Astrocyte (in vitro differentiated cells and primary cell): ENCODE data around the gene TUT1. TPM values are rescaled to one million over a fixed set of nuclear protein-coding genes. Genes with fewer than 3 reads are reported as not detected.

Experiments
- DNase-seq: peaks from one replicate; pipeline ENCODE4 v3.0.0-alpha.2; 2010; ENCODE audit warnings: low read depth
- FAIRE-seq: peaks from 2 replicates; lab custom pipeline; 2011; peaks lifted over from hg19 to GRCh38; lab: Jason Lieb, UNC
- H2AFZ ChIP-seq: 2 replicates; pipeline ENCODE4 v1.6.0; 2012; ENCODE audit warnings: low read depth, low read length, inconsistent platforms
- H3K27ac ChIP-seq: 2 replicates; pipeline ENCODE4 v1.5.1; 2011; ENCODE audit warnings: low read depth, low read length, inconsistent platforms
- H3K27me3 ChIP-seq: 2 replicates; pipeline ENCODE4 v1.6.0; 2011; ENCODE audit warnings: low read length, inconsistent platforms; ENCODE audit not compliant: insufficient read depth
- H3K36me3 ChIP-seq: 2 replicates; pipeline ENCODE4 v1.5.1; 2011; ENCODE audit warnings: low read length, inconsistent platforms; ENCODE audit not compliant: insufficient read depth
- H3K4me1 ChIP-seq: 2 replicates; pipeline ENCODE4 v1.5.1; 2011; ENCODE audit warnings: low read length, inconsistent platforms; ENCODE audit not compliant: insufficient read depth
- H3K4me2 ChIP-seq: 2 replicates; pipeline ENCODE4 v1.6.0; 2012; ENCODE audit warnings: low read length, inconsistent platforms
- H3K4me3 ChIP-seq: 2 replicates; pipeline ENCODE4 v1.5.1; 2011; ENCODE audit warnings: low read depth, mild to moderate bottlenecking, low read length, inconsistent platforms; ENCODE audit not compliant: insufficient read depth
- H3K79me2 ChIP-seq: 2 replicates; pipeline ENCODE4 v1.6.0; 2012; ENCODE audit warnings: mild to moderate bottlenecking, low read length, inconsistent platforms; ENCODE audit not compliant: insufficient read depth
- H3K9ac ChIP-seq: 2 replicates; pipeline ENCODE4 v1.6.0; 2012; ENCODE audit warnings: mild to moderate bottlenecking, low read length, inconsistent platforms
- H3K9me3 ChIP-seq: 2 replicates; pipeline ENCODE4 v1.5.1; 2012; ENCODE audit warnings: low read depth, mild to moderate bottlenecking, low read length, inconsistent platforms; ENCODE audit not compliant: insufficient read depth
- H4K20me1 ChIP-seq: 2 replicates; pipeline ENCODE4 v1.6.0; 2012; ENCODE audit warnings: low read length, inconsistent platforms; ENCODE audit not compliant: insufficient read depth
- H3K27ac Mint-ChIP-seq: one replicate; pipeline ENCODE4 v1.8.0; 2021; ENCODE audit warnings: mild to moderate bottlenecking, mixed read lengths; ENCODE audit not compliant: unreplicated experiment
- H3K27me3 Mint-ChIP-seq: one replicate; pipeline ENCODE4 v1.8.0; 2021; ENCODE audit warnings: low read depth, mixed read lengths; ENCODE audit not compliant: unreplicated experiment
- H3K36me3 Mint-ChIP-seq: one replicate; pipeline ENCODE4 v1.8.0; 2021; ENCODE audit warnings: low read depth, mixed read lengths; ENCODE audit not compliant: unreplicated experiment
- H3K4me1 Mint-ChIP-seq: one replicate; pipeline ENCODE4 v1.8.0; 2021; ENCODE audit warnings: low read depth, mixed read lengths; ENCODE audit not compliant: unreplicated experiment
- H3K4me3 Mint-ChIP-seq: one replicate; pipeline ENCODE4 v1.8.0; 2021; ENCODE audit warnings: mild to moderate bottlenecking, moderate library complexity, mixed read lengths; ENCODE audit not compliant: unreplicated experiment
- H3K9me3 Mint-ChIP-seq: one replicate; pipeline ENCODE4 v1.8.0; 2021; ENCODE audit warnings: mild to moderate bottlenecking, mixed read lengths; ENCODE audit not compliant: unreplicated experiment
- EZH2 ChIP-seq: IDR thresholded peaks from 2 replicates; pipeline ENCODE4 v1.6.1; 2012; ENCODE audit warnings: mild to moderate bottlenecking, low read length, inconsistent platforms; ENCODE audit not compliant: insufficient read depth
- total RNA-seq: library from RNA; stranded (reverse); gene quantifications from 2 replicates; pipeline ENCODE4 v1.2.1, GENCODE V29; 2021
- TF ChIP-seq, protein P1 (sequence below): IDR thresholded peaks from 2 replicates; pipeline ENCODE4 v1.5.1; 2011; ENCODE audit warnings: low read depth, mild to moderate bottlenecking, inconsistent platforms, low read length, moderate library complexity; ENCODE audit not compliant: insufficient read depth

TUT1 gene
- total RNA-seq, 1 donor from 2014 or later = 18.3 TPM

- Histone ChIP-seq H3K27me3 (no peaks in the 10 kb centered on the region), H3K4me2 (no peak overlapping the region), H2AFZ (no peak overlapping the region), H3K9me3 (no peaks in the 10 kb centered on the region), H3K9ac (peak overlapping the region; percentile 52), H3K27ac (no peak overlapping the region), H3K36me3 (peaks cover 35% of the 10 kb centered on the region), H4K20me1 (peaks cover 66% of the 10 kb centered on the region), H3K4me3 (no peak overlapping the region), H3K4me1 (peaks cover 61% of the 10 kb centered on the region), H3K79me2 (peaks cover 34% of the 10 kb centered on the region)
- DNase-seq (no peak), FAIRE-seq (no peak)
- Mint-ChIP-seq H3K9me3 (no peaks in the 10 kb centered on the region), H3K27me3 (no peaks in the 10 kb centered on the region), H3K4me3 (peak overlapping the region; percentile 45), H3K36me3 (peaks cover 28% of the 10 kb centered on the region), H3K27ac (peak overlapping the region; percentile 77), H3K4me1 (peaks cover 63% of the 10 kb centered on the region)
- no peak for TF ChIP-seq EZH2
- TF ChIP-seq, protein P1, sequence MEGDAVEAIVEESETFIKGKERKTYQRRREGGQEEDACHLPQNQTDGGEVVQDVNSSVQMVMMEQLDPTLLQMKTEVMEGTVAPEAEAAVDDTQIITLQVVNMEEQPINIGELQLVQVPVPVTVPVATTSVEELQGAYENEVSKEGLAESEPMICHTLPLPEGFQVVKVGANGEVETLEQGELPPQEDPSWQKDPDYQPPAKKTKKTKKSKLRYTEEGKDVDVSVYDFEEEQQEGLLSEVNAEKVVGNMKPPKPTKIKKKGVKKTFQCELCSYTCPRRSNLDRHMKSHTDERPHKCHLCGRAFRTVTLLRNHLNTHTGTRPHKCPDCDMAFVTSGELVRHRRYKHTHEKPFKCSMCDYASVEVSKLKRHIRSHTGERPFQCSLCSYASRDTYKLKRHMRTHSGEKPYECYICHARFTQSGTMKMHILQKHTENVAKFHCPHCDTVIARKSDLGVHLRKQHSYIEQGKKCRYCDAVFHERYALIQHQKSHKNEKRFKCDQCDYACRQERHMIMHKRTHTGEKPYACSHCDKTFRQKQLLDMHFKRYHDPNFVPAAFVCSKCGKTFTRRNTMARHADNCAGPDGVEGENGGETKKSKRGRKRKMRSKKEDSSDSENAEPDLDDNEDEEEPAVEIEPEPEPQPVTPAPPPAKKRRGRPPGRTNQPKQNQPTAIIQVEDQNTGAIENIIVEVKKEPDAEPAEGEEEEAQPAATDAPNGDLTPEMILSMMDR = no peak
Observed at GRCh38 chr11:62559204-62559603, 32.1 kb downstream of the TUT1 start.

DNA sequence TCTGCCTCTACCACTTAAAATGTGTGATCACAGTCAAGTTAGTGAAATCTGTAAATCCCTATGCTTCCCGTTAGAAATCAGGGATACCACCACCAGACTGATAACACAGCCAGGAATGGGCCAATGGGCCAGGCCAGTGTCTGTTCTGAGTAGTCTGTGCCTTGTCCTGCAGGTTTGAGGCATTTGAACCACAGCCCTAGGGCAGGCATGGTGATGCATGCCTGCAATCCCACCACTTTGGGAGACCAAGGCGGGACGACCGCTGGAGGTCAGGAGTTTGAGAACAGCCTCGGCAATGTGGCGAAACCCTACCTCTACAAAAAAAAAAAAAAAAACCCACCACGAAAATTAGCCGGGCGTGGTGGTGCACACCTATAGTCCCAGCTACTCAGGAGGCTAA lies 32.7 kb downstream of the TUT1 start:
- Mint-ChIP-seq H3K4me3 (no peak overlapping the region), H3K27me3 (no peaks in the 10 kb centered on the region), H3K4me1 (peaks cover 68% of the 10 kb centered on the region), H3K36me3 (peaks cover 26% of the 10 kb centered on the region), H3K9me3 (no peaks in the 10 kb centered on the region), H3K27ac (no peak overlapping the region)
- H3K4me2 ChIP-seq = no peak overlapping the region
- peaks cover 32% of the 10 kb centered on the region for H3K36me3 ChIP-seq
- no peak overlapping the region for H2AFZ ChIP-seq
- peaks cover 64% of the 10 kb centered on the region for H4K20me1 ChIP-seq
- no peaks in the 10 kb centered on the region for H3K9me3 ChIP-seq
- no peak for FAIRE-seq
- TF ChIP-seq EZH2 = no peak
- TF ChIP-seq, protein P1 = no peak
- no peak for DNase-seq
- no peak overlapping the region for H3K4me3 ChIP-seq
- no peak overlapping the region for H3K9ac ChIP-seq
- H3K4me1 ChIP-seq = peaks cover 66% of the 10 kb centered on the region
- no peaks in the 10 kb centered on the region for H3K27me3 ChIP-seq
- H3K27ac ChIP-seq = no peak overlapping the region
- peaks cover 30% of the 10 kb centered on the region for H3K79me2 ChIP-seq

GRCh38 chr11:62556875-62557631 lies 34.3 kb downstream of the TUT1 start:
- peak overlapping the region; percentile 52 for H3K4me3 Mint-ChIP-seq
- H3K4me1 Mint-ChIP-seq = peaks cover 73% of the 10 kb centered on the region
- peak overlapping the region; percentile 82 for H3K27ac ChIP-seq
- TF ChIP-seq, protein P1 = no peak
- TF ChIP-seq EZH2 = no peak
- no peaks in the 10 kb centered on the region for H3K9me3 ChIP-seq
- DNase-seq (no peak), FAIRE-seq (no peak)
- no peak overlapping the region for H2AFZ ChIP-seq
- no peaks in the 10 kb centered on the region for H3K9me3 Mint-ChIP-seq
- H3K4me3 ChIP-seq = no peak overlapping the region
- H3K4me1 ChIP-seq = peaks cover 78% of the 10 kb centered on the region
- H3K4me2 ChIP-seq = peak overlapping the region; percentile 78
- H3K27ac Mint-ChIP-seq = peak overlapping the region; percentile 95
- H3K36me3 ChIP-seq = peaks cover 24% of the 10 kb centered on the region
- H3K9ac ChIP-seq = peak overlapping the region; percentile 39
- H3K27me3 Mint-ChIP-seq = no peaks in the 10 kb centered on the region
- H3K27me3 ChIP-seq = no peaks in the 10 kb centered on the region
- peaks cover 22% of the 10 kb centered on the region for H3K79me2 ChIP-seq
- peaks cover 22% of the 10 kb centered on the region for H3K36me3 Mint-ChIP-seq
- peaks cover 50% of the 10 kb centered on the region for H4K20me1 ChIP-seq
